HG03103 (cell line): ENCODE results near the gene FYB1.

Source experiments
- ATAC-seq: cut with Tn5 transposase; IDR thresholded peaks from one replicate; pipeline ENCODE4 v1.9.1; 2021; ENCODE audit warnings: low read depth; ENCODE audit not compliant: unreplicated experiment

The FYB1 gene

GRCh38 chr5:39164016-39164415, 55.3 kb downstream of the FYB1 start:
- no peak for ATAC-seq

GRCh38 chr5:39161578-39161977, 57.8 kb downstream of the FYB1 start:
- ATAC-seq = no peak

- ATAC-seq = no peak
Observed at GRCh38 chr5:39160576-39161213, 58.7 kb downstream of the FYB1 start.

GRCh38 chr5:39159811-39160490, 59.4 kb downstream of the FYB1 start:
- ATAC-seq = no peak

- ATAC-seq = no peak
Observed at GRCh38 chr5:39158786-39159185, 60.6 kb downstream of the FYB1 start.

GRCh38 chr5:39158127-39158593, 61.2 kb downstream of the FYB1 start:
- no peak for ATAC-seq

GRCh38 chr5:39157701-39158100, 61.7 kb downstream of the FYB1 start:
- ATAC-seq = no peak

GRCh38 chr5:39156082-39156481, 63.3 kb downstream of the FYB1 start:
- ATAC-seq = no peak

- no peak for ATAC-seq
Observed at GRCh38 chr5:39151745-39152144, 67.6 kb downstream of the FYB1 start.

- no peak for ATAC-seq
Observed at GRCh38 chr5:39149966-39150365, 69.4 kb downstream of the FYB1 start.

GRCh38 chr5:39148983-39149534, 70.3 kb downstream of the FYB1 start:
- no peak for ATAC-seq

- no peak for ATAC-seq
Observed at GRCh38 chr5:39146831-39147540, 72.4 kb downstream of the FYB1 start.

- ATAC-seq = no peak
Observed at GRCh38 chr5:39143151-39143860, 76.1 kb downstream of the FYB1 start.

- ATAC-seq = no peak
Observed at GRCh38 chr5:39140558-39141168, 78.7 kb downstream of the FYB1 start.

GRCh38 chr5:39138892-39139291, 80.5 kb downstream of the FYB1 start:
- ATAC-seq = no peak

- no peak for ATAC-seq
Observed at GRCh38 chr5:39137819-39138451, 81.4 kb downstream of the FYB1 start.

- ATAC-seq = no peak
Observed at GRCh38 chr5:39137391-39137790, 82.0 kb downstream of the FYB1 start.

GRCh38 chr5:39132792-39133191, 86.6 kb downstream of the FYB1 start:
- no peak for ATAC-seq

GRCh38 chr5:39132128-39132447, 87.3 kb downstream of the FYB1 start:
- no peak for ATAC-seq
